Stimulated activated CD4-positive, alpha-beta T cell treated with anti-CD3 and anti-CD28 coated beads, Interleukin-4, amount 100 ng/mL, for 24 hours (primary cell): ENCODE measurements around the gene LKAAEAR1.

Experiments used
- DNase-seq: peaks from one replicate; pipeline ENCODE4 v3.0.0-alpha.2; 2020

Gene LKAAEAR1

GRCh38 chr20:64110411-64111068 is 26.3 kb upstream of the LKAAEAR1 start:
- DNase-seq = no peak

GRCh38 chr20:64109831-64110391 is 25.7 kb upstream of the LKAAEAR1 start:
- DNase-seq = no peak

GRCh38 chr20:64108731-64109681 is 24.8 kb upstream of the LKAAEAR1 start:
- peak; percentile 1 for DNase-seq

GRCh38 chr20:64107736-64108457 is 23.7 kb upstream of the LKAAEAR1 start:
- DNase-seq = no peak

- peak; percentile 8 for DNase-seq
These were observed 23.0 kb upstream of the LKAAEAR1 start, which contains the start of gene NPBWR2 for GRCh38 chr20:64106981-64107735. TSS of gene NPBWR2 (minus strand) at chr20:64107565. CDS start at chr20:64106831, 734 bp downstream.

GRCh38 chr20:64106435-64106961 is 22.3 kb upstream of the LKAAEAR1 start:
- no peak for DNase-seq

GRCh38 chr20:64105846-64106434 is 21.7 kb upstream of the LKAAEAR1 start:
- DNase-seq = no peak

- DNase-seq = no peak
These were observed 20.7 kb upstream of the LKAAEAR1 start for GRCh38 chr20:64104667-64105451.

- DNase-seq = peak; percentile 1
These were observed 19.9 kb upstream of the LKAAEAR1 start for GRCh38 chr20:64103871-64104666.

- DNase-seq = no peak
These were observed 18.6 kb upstream of the LKAAEAR1 start for GRCh38 chr20:64102647-64103354.

- peak; percentile 69 for DNase-seq
These were observed 17.8 kb upstream of the LKAAEAR1 start for GRCh38 chr20:64101731-64102621.

GRCh38 chr20:64100946-64101688 is 16.9 kb upstream of the LKAAEAR1 start:
- no peak for DNase-seq

- DNase-seq = no peak
These were observed 16.3 kb upstream of the LKAAEAR1 start for GRCh38 chr20:64100566-64100888.

- no peak for DNase-seq
These were observed 15.8 kb upstream of the LKAAEAR1 start for GRCh38 chr20:64099880-64100565.

GRCh38 chr20:64099086-64099786 is 15.0 kb upstream of the LKAAEAR1 start:
- DNase-seq = no peak

GRCh38 chr20:64098471-64099013 is 14.3 kb upstream of the LKAAEAR1 start:
- no peak for DNase-seq
